Measurements from ENCODE around the gene SRRM1.
"Not testable (repeated sequence)": the region's sequence is repeated elsewhere in the genome, so short reads cannot be mapped to it uniquely, and the experiment has no call there.

The SRRM1 gene

DNA sequence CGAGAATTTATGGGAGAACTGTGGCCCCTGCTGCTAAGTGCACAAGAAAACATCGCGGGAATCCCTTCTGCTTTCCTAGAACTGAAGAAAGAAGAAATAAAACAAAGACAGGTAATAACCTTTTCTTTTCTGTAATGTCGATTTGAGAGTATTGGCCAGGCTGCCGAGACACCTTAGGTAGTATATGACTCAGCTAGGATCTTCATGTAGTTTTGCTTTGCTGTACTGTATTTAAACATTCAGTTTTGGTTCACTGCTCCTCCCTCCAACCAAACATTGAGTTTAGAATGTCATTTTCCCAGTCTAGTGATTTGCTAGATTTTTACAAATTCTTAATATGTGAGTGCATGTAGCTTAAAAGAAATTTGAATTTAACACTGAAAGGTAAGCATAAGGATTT, 5.8 kb downstream of the SRRM1 start:
- no peak for DNase-seq

DNA sequence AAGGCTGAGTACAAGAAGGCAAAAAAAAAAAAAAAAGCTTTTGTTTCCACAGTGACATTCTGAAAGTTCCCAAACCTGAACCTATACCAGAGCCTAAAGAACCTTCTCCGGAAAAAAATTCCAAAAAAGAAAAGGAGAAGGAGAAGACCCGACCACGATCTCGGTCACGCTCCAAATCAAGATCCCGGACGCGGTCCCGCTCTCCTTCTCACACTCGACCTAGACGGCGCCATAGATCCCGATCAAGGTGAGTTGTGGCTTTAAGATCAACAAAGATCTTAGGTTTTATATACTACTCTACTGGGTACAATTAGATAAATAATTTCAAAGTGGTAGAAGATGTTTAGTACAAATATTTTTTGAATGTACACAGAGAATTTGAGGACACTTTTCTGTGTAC, 9.3 kb downstream of the SRRM1 start:
- no peak for DNase-seq

DNA sequence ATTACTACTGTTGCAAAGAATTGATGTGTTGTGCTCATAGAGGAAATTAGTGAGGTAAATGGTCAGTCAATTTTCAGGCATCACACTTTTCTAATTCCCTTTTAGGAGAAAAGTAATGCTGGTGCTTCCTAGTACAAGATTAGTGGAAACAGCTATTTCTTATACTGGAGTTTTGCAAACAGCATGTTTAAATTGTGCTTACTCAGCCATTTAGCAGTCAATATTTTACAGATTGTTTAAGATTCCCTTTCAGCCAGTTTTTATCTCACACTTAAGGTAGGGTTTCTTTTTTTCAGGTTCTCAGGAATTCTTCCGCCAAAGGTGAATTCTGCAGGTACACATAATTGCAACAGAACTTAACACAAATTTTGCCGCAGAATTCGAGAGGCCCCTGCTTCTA, 10.9 kb downstream of the SRRM1 start:
- DNase-seq, result no peak

DNA sequence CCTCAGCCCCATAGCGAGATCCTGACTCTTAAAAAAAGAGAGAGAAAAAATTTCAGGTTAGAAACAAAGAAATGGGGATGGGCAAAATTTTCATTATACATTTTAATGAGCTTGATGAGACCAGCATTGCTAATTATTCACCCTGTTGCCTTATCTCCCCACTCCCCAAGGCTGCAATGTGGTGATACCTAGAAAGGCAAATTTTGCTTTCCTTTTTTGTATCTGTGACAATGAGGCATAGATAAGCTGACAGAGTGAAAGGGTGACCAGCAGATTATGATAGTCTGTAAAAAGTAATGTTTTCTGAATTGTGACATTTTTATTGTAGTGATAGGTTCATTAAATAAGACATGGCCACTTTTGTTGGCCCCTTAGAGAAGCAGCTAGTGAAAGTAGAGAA, 12.9 kb downstream of the SRRM1 start:
- no peak for DNase-seq

DNA sequence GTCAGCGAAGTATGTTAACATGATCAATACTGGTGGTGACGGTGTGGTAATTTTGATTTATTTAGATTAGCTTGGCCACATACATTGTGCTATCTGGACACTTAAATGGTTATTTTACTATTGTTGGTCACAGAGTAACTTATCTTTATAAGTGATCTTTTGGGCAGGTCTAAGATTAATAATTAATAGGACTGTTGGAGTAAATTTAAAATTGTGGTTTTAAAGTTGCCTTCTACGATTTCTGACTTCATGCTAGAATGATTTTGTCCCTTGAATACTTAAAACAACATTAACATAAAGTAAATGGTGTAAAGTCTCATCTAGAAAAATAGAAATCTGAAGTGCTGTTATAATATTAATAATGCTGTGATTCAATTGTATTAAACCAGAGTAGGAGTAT, 14.7 kb downstream of the SRRM1 start:
- DNase-seq, result no peak

DNA sequence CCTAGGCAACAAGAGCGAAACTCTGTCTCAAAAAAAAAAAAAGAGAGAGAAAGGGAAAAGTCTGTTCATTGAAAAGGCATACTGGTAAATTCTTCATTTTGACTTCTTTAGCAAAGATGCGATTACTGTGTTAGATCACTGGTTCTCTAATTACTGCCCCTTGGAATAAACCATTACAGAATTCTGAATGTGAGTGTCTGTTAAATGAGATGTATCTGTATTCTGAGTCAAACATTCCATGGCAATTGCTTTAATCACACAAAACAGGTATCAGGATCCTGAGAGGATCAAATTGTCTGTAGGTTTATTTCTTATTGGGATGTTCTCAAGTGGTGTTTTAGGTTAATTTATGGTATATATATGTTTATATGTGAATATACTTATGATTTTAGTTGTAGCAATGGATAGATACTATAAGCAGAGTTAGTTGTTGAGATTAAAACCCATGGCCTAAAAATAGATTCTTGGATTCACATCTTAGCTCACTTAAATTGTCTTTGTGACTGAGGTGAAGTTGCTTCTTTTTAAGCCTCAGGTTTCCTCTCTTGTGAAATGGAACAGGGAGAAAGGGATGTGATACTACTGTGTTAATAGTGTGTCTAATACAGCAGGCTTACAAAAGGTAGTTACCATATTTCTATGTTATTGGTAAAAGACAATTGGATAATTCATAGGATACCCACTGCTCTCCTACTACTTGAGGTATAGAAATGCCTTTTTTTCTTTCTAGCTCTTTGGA, 16.2 kb downstream of the SRRM1 start:
- no peak for DNase-seq

DNA sequence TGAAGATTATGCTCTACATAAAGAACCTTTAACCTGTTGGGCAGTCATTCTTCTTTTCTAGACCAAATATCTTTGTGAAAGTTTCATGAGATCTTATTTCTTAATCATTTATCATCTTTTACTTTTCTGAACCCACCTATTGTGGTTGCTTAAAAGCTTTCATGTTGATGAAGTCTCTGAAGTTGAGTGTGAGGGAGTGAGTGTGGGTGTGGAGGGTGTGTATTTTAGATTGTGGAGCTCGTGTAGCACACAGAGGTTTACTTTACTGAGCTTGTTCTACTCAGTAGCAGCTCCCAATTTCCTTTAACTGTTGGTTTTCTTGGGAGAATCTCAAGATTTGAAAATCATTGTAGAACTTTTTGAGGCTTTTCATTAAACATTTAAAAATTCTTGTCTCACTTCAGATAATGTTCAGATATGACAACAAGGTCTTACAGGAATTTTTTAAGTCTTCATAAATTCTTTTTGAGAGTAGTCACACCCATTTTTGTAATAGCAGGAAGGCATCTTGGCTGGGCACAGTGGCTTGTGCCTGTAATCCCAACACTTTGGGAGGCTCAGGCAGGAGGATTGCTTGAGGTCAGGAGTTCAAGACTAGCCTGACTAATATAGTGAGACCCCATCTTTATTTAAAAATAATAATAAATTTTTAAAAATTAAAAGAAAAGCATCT, 17.0 kb downstream of the SRRM1 start:
- DNase-seq, result no peak

DNA sequence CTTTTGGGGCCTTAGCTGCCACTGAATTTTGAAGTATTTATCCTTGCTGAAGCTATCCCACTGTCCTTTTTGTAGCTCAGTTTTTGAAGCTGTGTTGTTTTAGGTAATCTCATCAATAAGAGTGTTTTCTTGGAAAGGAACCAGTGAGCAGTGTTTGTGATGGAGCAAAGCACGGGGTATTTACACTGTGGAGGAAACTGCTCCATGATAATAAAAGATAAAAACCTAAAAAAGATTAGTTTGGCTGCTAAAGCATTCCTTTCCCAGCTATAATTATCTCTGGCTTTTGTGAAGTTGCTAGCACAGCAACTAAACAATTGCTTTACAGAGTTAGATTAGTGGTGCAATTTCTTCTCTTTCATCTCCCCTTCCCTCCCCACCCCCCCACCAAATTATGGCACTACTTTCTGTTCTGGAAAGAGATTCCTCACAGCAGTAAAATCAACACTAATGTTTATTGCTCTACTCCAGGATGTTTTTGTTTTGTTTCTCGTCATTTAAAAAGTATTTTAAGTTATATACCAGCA, 21.5 kb downstream of the SRRM1 start:
- DNase-seq, result no peak

DNA sequence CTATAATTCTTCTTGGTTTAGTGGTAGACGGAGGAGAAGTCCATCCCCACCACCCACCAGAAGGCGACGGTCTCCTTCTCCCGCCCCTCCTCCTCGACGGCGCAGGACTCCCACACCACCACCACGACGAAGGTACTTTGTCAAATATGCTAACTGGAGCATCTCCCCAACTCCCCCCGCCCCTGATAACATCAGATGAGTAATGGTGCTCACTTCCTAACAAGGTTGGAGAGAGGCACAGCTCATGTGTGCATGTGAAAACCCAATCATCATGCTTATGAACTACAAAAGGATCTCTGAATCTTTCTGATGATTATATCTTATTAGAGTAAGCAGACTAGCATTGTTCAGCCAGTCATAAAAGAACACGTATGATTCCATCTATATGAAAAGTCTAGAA, 23.7 kb downstream of the SRRM1 start:
- no peak for DNase-seq

DNA sequence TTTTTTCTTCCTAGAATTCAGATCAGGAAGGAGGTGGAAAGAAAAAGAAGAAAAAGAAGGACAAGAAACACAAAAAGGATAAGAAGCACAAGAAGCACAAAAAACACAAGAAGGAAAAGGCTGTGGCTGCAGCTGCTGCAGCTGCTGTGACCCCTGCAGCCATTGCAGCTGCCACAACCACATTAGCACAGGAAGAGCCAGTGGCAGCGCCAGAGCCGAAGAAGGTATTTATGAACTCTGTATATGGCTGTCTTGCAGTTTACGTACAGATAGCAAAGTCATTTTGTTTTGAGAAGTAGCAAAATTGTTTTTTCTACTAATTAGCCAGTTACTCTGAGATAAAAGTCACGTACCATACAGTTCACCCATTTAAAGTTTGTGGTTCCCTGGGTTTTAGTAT, 28.3 kb downstream of the SRRM1 start:
- DNase-seq, result not testable (repeated sequence)

DNA sequence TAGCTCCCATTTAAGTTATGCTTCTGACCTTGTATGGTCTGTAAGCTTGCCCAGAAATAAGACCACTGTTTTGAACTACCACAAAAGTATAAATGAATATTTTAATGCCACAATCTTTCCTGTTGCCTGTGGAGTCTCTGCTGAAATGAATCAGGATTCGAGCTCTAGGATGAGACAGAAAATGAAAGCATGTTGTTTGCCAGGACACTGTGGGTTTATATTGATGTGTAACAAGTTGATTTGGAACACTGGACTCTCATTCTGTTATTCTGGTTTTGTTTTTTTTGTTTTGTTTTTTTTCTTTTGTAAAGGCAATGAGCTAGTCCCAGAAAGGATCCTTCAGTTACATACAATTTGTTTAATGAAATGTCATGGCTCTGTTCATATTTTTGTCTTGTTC, 29.6 kb downstream of the SRRM1 start:
- DNase-seq, result not testable (repeated sequence)

DNA sequence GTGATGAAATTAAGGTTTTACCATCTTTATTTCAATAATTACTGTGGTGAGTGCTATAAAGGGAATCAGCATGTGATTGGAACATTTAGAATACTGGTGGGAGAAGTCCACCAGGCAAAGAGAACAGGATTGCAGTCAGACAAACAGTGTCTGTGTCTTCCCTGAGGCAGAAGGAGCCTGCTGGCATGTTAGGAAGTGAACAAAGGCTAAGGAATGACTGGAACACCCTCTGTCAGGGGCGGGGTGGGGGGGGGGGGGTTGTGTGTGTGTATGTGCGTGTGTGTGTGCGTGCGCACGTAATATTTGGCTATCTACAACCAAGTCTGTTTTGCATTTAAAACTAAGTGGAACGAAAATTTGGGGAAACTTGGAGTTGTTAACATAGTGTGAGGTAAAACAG, 30.2 kb downstream of the SRRM1 start:
- no peak for DNase-seq

DNA sequence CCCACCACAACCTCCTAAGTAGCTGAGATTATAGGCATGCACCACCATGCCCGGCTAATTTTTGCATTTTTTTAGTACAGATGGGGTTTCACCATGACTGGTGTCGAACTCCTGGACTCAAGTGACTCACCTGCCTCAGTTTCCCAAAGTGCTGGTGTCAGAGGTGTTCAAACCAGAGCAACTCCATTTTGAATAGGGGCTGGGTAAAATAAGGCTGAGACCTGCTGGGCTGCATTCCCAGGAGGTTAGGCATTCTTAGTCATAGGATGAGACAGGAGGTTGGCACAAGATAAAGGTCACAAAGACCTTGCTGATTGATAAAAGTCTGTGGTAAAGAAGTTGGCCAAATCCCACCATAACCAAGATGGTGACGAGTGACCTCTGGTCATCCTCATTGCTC, 35.3 kb downstream of the SRRM1 start:
- DNase-seq, result not testable (repeated sequence)

DNA sequence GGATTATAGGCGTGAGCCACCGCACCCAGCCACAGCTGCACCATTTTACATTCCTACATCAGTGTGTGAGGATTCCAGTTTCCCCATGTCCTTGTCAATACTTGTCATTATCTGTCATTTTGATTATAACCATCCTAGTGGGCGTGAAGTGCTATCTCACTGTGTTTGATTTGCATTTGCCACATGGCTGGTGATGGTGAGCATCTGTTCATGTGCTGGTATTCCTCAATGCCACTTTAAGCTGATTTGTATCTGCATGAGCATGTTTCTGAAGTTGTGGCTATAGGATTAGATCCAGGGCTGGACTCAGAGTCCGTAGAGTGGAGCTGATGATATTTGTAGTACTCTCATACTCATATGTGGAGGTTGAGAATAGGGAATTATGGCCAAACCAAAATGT, 36.6 kb downstream of the SRRM1 start:
- DNase-seq, result no peak

DNA sequence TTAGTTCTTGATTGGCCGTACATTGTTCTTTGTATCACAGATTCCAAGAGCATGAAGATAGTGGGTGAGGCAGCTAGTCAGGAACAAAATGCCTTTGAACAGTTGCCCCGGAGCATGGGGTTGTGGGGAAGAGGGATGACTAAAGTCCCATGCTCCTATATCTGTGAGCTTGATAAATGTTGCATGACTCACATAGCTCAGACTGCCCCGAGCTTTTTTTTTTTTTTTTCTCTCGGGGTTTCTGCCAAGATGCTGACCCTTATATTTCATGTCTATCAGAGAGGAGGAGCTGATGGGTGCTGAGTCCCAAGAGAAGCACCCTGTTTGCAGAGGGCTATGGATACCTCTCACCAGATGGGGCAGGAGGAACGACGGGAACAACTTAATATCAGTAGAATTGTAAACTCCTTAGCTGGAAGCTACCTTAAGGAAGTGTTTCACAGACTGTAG, 40.6 kb downstream of the SRRM1 start:
- DNase-seq, result no peak

DNA sequence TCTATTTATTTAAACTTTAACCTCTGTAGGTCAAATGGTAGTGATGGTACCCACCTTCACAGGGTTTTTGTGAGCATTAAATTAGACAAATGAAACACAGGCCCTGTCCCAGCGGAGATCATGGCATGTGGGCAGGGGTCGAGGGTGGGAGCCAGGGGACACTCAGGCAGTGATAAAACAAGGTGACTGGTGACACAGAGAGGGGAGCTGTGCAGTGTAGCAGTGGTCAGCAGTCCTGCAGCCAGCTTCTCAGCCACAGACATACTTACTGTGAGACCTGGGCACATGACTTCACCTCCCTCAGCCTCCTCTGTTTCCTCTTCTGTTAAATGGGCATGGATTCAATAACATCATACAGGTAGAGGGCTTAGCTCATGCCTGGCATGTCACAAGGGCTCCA, 44.9 kb downstream of the SRRM1 start:
- no peak for DNase-seq

DNA sequence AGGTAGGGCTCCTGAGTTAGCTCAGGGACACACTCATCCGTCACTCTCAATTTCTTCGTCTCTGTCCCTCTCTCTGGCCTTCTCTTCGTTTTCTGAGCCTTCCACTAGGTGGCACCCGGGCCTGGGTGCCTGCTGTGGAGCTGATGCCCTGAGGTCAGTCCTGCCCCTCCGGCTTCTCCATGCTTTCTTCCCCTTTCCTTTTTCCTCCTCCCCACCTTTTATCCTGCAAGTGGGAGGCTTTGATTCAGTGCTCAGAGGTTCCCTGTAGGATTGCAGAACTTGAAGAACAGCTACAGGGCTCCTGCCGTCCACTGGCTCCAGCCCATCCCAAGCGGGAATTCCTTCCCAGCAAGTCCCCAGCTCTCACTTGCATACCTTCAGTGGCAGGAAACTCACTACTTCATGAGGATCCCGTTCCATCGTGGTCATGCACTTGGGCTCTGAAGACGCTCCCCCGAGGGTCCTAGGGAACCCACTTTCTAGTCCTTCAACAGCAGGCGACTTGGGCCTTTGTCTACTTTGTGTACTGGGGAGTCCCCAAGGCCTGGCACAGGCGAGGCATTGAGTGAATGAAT, 45.6 kb downstream of the SRRM1 start:
- DNase-seq, result peak; percentile 47 to 48

DNA sequence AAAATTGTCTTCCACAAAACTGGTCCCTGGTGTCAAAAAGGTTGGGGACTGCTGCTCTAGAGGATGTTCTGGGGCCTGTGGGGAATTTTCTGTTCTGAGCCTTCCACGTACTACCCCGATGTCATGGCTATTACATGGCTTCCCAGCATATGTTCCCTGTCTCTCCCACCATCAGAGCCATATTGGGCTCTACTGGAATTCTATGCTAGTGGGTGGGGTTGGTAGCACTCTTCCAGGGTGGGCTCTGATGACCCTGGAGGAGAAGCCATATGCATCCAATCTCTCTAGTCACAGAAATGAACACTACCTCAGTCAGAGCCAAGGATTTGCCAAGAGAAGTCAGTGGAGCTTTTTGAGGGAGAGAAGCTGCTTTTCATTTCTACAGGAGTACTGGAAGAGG, 47.9 kb downstream of the SRRM1 start:
- no peak for DNase-seq

DNA sequence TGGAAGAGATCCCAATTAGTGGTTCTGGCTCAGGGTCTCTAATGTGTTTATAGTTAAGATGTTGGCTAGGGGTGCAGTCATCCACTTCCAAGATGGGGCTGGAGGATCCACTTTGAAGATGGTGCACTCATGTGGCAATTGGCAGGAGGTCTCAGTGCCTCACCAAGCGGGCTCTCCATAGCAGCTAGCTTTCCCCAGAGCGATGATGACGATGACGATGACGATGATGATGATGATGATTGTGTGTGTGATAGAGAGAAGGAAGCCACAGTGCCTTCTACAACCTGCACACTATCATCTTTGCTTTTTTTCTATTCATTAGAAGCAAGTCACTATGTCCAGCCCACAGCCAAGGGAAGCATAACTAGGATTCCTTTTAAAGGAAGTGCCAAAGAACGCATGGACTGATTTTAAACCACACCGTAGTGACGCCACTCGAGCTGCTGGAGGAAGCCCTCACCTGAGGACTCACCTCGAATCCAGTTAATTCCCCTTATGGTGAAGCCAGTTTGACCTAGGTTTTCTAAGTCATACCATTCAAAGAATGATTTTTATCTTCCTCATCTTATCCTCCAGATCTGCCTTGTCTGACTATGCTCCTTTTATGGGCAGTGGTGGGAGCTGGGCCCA, 49.4 kb downstream of the SRRM1 start:
- no peak for DNase-seq

DNA sequence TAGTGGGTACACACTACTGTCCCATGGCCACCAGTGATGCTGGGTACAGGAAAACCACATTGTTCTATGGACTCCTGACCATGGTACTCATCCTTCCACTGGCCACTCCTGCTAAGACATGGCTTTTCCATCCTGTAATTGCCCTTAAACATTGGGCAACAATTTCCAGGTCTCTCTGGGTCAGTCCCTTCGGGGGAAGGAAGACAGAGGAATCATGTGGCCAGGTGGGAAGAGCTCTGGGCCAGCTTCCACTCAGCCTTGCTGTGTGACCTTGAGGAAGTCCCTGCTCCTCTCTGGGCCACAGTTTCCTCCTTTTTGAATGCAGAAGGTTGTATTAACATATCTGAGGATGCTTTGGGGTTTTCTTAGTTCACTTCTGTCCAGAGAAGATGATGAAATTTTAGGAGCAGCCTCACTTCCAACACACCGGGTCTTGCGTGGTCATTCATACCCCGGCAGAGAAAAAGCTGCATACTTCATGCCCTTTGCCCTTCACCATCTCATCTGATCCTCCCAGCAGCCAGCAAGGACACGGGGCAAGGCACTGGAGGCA, 50.8 kb downstream of the SRRM1 start:
- DNase-seq, result no peak

DNA sequence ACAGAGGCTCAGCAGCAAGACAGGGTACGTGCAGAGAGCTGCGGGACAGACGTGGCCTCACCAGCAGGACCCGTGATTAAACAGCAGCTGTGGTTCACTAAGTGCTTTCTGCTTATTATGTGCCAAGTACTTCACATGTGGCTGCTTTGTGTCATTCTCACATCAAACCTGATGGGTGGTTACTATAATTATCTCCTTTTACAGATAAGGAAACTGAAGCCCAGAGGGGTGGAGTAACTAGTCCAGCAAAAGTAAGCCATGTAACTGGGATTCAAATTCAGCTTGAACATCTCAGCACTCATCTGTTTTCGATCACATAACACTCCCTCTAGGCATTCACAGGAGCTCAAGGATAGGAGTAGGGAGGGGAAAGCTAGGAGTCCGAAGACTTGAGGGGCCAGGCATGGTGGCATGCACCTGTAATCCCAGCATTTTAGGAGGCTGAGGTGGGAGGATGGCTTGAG, 51.3 kb downstream of the SRRM1 start:
- no peak for DNase-seq

DNA sequence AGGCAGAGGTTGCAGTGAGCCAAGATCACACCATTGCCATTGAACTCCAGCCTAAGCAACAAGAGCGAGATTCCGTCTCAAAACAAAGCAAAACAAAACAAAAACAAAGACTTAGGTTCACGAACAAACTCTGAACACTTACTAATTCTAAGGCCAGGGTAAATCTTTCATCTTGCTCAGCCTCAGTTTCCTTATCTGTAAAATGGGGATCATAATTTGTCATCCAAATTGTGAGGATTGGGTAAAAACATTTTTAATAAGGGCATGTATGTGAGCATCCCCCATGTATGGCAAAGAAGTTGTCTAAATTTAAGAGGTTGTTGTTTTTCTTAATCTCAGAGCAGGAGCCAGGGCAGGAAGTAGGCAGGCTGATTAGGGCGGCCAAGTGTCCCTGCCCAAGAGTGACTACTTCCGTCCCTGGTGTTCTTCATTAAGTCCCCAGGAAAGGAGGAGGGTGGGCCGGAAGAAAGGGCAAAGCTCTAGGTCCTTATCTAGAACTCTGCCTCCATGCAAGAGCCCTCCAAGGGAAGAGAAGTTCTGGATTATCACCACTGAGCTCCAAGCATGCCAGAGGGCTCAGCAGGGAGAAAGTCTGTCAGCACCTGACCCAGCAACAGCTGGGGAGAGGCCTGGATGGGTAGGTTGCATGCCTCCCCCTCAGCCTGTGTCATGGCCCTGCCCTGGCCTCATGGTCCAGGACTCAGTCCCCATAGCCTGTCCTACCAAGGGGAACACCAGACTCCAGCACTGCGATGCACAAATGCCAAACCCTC, 52.3 kb downstream of the SRRM1 start:
- no peak for DNase-seq
